Stimulated activated CD8-positive, alpha-beta memory T cell treated with anti-CD3 and anti-CD28 coated beads, Interleukin-7, amount 100 ng/mL, for 4 hours (primary cell): ENCODE data around the gene POLR3B.
"Not testable (repeated sequence)": the region's sequence is repeated elsewhere in the genome, so short reads cannot be mapped to it uniquely, and the experiment has no call there.

Source experiments
- DNase-seq, 2 donors: peaks; one replicate each; pipeline ENCODE4 v3.0.0-alpha.2; 2020; ENCODE audit warnings: low read depth in 2 of 2

Gene POLR3B

DNA sequence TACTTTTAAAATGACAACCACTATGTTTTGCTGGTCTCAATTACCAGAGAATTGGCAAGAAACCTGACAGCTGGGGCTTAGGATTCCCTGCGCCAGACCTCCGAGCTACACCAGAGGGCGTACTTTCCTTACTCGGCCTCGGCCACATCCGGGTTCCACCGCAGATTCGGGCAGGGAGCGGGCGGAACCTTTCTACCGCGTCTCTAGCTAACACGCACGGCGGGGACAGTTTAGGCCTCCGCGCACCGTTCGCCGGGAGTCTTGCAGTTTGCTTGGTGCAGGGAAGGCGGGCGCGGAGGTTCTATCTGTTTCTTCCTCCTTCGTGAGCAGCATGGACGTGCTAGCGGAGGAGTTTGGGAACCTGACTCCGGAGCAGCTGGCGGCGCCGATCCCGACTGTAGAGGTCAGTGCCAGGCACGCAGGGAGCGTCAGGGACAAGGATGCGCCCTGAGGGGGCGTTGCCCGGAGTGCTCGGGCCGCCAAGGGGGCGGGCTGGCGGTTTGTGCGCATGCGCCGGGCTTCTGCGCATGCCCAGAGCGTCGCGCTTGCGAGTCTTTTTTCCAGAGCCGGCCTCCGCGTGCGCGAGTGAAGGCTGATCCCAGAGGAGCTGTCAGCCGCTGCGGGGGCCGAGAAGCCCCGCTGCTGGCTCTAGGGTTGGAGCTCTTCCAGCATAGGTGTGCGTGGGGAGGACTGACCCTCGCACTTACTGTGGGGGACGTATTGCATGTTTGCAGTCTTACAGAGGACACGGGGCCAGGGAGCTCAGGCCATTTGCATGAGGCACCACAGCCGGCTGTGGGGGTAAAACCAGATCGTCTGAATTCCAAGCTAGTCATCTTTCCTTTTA is at the start of gene POLR3B:
POLR3B (plus strand) TSS at position 200 of the 847 bp plus-strand sequence; CDS start at position 332, 132 bp downstream.
- DNase-seq: peak; percentile 92 to 94

DNA sequence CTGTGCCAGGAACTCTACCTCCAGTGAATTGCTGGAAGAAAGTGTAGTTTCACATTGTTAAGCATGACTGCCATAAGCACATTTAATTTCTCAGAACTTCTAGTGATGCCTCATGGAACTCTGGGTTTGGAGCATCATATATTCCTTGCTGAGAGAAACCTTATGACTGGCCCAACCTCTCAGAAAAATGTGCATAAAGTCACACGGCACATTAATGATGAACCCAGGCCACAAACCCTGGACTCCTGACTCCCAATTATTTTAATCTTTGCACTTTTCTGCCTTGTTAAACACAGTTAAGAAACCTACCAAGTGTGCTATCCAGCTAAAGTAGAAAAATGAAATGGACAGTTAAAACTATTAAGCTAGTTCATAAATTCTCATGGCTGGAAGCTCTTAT is 49.4 kb upstream of the POLR3B start:
- no peak for DNase-seq

DNA sequence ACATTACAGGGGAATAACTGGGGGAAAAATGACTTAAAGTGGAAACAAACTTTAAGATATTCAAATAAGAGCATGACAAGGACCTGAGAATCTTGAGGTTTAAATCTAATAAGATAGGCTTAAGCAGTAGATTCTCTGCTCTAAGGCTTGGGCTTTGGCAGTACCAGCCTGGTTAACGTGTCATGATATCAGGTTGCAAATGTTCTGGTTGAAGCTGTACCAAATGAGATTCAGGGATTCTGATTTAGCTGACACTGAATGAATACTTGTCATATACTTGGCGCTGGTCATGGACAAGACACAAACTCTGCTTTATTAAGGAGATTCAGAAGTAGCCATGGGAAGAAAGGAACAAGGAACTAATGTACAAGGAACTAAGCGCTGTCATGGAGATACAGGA is 48.9 kb upstream of the POLR3B start:
- DNase-seq: no peak

DNA sequence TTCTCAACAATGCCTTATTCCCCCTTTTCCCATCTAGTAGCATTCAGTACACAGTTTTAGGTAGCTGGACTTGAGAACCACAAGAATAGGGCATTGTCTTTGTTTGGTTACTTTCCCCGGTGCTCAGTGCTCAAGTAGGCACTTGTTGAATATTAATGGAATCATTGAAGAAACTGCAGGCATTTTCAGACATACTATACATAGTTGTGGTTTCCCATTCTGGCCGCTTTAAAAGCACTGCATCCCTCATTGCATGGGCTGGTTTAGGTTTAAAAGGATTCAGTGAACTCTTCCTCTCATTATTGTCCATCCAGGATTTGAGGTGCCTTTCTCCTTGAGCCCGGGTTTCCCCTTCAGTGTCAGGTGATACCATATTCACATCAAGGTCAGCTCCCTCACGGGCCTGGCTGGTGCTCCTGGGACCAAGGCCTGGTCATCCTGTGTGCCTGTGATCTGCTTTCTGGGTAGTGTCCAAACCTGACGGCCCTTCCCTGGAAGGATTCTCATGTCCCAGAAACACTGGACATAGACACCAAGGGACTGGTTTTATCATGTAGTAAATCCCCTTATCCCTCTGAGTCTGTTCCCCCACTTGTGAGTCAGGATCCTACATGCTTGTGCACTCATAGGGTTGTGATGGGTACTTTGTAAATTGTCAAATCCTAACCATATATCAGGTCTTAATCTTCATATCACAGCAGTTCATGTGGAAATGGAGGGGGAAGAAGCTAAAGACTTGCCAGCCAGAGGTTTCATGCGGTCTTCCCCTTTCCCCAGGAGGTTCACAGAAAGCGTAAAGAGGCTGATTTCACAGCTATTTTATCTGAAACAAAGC is 47.7 kb upstream of the POLR3B start:
- DNase-seq: no peak

DNA sequence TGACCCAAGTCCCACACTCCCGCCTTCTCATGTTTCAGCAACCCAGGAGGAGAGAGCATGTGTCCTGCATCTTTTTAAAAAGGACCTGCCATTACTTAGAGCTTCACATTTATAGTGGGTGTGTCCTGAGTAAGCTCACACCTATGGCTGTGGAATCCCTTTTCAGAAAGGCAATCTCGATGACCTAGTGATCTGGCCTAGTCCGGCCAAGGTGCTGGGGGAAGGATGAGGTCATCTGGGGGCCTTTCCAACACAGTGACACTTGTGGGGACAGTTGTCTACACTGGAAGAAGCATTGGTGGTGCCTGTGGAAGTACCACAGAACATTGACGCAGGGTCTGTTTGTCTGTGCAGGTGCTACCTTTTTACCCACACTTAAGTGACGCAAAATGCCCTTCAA is 46.9 kb upstream of the POLR3B start:
- no peak for DNase-seq

DNA sequence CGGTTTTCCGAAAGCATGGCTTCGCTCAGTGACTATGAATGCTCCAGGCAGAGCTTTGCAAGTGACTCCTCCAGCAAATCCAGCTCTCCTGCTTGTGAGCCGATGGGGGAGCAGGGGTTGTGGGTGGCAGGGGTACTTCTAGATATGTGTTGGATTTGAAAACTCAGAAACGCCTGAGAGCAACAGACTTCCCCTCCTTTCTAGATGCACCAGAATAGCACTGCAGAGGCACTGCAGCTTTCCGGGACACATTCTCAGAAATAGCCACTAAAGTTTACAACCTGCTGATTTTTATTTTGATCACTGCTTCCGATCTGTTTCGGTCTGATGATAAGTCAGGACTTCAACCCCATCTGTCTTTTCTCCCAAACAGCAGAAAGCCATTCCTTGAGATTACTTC is 46.4 kb upstream of the POLR3B start:
- no peak for DNase-seq

DNA sequence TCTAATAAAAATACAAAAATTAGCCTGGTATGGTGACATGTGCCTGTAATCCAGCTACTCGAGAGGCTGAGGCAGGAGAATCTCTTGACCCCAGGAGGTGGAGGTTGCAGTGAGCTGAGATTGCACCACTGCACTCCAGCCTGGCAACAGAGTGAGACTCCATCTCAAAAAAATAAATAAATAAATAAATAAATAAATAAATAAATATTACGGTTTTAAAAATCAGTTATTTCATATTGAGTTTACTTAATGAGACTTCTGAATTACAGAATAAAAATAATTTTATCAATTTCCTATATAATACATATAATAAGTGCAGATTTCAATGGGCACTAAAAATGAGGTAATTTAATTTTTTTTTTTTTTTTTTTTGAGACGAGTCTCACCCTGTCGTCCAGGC is 44.1 kb upstream of the POLR3B start:
- DNase-seq: not testable (repeated sequence)

DNA sequence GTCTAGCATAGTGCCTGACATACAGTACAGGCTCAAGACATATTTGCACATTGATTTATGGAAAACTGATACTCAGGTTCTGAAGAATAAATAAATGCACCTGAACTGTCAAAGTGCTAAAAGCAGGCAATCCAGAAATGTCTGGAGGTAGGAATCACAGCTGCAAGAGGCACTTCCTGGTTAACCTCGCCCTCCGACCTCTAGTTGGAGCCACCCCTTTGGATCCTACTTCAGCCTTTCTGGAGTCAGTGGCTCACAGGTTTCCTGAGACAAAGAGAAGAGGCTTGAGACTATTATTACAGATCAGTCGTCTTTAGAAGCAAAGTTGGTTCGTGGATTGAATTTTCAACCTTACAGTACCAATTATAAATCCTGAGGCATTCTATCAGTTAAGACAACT is 42.0 kb upstream of the POLR3B start:
- DNase-seq: no peak

DNA sequence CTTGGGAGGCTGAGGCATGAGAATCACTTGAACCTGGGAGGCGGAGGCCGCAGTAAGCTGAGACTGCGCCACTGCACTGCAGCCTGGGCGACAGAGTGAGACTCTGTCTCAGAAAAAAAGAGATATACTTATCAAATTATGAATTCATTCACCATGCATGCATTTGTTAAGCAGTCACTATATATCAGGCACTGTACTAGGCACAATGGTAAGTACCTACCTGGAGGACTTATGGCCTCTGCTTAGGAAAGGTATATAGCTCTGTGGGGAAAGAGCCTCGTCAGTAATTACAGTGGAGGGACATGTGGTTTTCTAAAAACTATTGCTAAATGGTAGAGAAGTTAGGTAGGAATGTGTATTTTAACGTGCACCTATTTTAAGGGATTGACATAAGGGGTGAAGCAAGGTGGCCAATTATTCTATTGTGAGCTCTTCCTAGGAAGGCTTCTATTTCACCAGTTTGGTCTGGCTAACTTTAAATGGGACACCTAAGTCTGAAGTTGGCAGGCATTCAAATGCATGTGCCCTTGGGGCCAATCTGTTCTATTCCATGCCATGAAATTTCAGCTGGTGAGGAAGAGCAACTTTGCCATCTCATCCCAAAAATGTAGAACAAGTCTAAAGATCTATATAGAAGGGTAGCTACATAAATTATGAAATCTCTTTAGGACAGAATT is 40.0 kb upstream of the POLR3B start:
- DNase-seq: no peak

DNA sequence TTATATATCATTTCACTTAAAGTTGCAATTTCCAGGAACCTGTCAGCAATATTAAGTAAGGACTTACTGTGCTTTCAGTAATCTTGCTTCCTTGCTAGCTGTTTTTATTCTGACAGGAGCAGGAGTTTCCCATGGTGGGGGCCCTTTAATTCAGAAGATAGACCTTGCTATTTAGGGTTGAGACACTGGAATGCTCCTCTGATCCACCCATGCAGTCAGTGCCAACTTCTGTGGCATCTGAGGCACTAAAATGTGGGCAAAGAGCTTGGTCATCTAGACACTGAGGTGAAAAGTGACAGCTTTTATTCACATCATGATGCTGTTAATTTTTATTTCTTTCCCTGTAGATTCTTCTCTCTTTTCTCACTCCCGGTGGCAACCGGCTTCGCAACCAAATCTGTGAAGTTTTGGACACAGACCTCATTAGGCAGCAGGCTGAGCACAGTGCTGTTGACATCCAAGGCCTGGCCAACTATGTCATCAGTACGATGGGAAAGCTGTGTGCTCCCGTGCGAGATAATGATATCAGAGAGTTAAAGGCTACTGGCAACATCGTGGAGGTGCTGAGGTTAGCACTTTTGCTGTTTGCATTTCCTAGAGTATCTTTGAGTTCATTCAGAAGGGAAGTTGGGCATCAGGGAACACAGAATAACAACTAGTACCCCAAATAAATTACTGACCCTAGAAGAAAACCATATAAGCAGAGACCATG is 36.3 kb upstream of the POLR3B start:
- no peak for DNase-seq

DNA sequence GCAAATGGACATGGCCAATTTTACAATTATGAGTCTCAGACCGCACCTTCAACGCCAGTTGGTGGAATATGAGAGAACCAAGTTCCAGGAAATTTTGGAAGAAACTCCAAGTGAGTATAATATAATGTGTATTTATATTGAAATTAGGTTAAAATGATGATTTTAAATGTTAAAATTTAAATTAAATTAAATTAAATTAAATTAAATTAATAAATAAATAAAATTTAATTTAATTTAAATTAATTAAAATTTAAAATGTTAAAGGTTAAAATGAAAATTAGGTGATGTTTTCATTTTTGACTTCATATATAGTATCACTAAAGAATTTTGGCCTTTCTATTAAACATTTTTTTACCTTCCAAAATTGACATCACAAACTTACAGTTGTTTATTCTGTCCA is 34.0 kb upstream of the POLR3B start:
- DNase-seq: no peak

DNA sequence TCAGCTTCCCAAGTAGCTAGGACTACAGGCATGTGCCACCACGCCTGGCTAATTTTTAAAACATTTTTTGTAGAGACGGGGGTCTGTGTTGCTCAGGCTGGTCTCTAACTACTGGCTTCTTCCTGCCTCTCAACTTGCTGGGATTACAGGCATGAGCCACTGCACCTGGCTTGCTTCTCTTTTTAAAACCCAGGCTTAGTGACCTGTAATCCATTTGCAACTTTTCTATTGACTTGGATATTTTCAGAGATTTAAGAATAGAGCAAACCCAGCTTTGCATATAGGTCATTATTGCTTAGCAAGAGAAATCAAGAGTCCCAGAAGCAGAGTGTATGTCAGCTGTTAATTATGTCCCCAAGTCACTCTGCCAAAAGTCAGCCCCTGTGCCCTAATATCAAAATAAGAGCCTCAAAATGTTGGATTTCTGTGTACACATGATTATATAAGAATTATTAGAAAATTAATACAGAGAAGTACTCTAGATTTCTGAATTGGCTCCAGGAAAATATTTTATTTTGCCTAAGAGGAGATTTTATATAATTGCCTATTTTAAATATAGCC is 30.2 kb upstream of the POLR3B start:
- DNase-seq: no peak

DNA sequence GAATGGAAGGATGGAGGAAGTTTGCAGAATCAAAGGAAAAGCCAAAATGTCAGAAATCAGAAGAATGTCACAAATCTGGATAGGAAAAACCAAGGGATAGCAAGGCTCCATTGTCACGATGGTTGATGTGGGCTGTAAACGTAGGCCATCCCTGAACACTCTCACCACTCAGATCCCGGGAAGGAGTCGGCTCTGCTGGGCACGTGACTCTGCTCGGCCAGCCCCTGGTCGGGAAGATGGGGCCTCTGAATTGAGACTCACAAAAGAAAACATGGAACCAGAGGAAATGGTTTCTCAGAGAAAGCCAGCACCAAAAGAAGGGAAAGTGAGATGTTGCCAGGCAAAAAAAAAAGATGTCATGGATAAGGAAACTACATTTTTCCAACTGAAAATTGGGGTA is 28.8 kb upstream of the POLR3B start:
- DNase-seq: no peak

DNA sequence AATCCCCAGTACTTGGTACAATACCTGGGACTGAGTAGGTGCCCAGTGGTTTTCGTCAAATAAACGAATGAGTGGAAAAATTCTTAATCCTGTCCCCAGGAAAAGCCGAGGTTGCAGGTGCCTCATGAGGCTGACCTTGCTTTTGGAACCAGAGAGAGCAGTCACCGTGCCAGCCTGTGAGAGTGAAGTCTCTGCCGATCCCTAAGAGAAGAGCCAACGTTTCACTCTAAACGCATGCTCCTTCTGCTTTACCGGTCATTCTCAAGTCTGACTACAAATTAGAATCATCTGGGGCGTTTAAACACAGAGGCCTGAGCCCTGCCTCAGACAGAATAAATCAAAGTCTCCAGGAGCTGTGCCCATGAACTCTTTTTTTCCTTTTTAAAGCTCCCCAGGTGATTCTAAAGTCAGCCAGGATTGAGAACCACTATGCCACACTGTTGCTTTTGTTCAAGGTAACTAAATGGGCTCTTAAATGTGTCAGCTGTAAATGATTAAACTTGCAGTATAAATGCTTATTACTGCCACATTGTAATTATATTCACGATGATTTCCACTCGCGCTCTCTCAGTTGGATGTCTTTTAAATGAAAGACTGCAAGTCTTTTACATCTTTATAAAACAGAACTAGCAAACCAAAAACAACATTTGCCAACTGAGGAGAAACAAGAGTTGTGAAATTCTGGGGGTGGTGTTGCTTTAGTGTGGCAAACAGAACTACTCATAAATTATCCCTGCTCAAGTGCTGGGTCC is 28.1 kb upstream of the POLR3B start:
- DNase-seq: no peak

DNA sequence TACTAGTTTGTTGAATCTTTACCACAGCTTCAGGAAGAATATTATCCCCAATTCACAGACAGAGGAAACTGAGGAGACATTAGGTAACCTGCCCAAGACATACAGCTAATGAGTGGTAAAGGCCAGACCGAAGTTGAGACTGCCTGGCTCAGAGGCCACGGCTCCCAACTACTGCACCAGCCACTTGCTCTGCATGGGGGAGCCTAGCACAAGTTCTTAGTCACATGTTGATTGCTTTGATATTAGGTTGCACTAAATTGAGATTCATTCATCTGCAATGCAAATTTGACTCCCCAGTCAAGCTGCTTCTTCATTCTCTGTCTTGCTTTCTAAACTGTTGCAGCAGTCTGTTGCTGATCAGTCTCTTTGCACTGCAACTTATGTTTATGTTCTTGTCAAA is 25.9 kb upstream of the POLR3B start:
- no peak for DNase-seq

DNA sequence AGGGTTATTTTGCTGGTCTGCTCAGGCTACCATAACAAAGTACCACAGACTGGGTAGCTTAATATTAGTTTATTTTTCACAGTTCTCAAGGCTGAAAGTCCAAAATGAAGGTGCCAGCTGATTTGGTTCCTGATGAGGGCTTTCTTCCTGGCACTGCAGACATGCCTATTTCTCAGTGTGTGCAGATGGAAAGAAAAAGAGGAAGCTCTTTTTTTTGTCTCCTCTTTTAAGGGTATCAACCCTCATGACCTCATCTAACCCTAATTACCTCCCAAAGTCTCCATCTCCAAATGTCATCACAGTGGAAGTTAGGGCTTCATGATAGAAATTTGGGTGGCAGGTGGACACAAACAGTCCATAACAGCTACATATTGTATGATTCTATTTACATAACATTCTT is 25.0 kb upstream of the POLR3B start:
- DNase-seq: no peak

DNA sequence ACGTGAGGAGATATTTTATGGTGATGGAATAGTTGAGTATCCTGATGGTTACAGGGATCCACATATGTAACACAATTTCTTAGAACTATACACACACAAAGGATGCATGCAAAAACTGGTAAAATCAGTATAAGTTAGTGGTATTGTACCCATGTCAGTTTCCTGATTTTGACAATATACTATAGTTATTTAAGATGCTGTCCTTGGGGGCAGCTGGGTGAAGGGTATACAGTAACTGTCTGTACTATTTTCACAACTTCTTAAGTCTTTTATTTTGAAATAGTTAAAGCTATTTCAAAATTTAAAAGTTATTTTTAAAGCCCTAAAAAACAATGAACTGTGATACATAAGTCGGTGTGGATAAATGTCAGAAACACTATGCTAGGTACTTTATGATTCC is 24.5 kb upstream of the POLR3B start:
- no peak for DNase-seq

DNA sequence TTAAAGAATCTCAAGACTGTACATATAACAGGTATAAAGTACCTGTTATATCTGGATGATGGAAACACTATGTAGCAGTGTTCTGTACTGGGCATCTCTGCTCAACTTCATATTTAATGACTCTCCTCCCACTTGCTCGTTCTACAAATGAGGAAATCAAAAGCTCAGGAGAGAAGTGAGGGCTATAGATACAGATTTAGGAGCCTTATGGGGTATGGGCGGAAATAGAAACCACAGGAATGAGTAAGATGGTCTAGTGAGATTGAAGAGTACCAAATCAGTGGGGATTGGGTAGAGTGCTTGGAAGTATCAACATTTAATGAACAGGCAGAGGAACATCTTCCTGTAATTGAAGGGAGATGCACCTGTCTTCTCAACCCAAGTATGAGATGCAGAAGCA is 23.8 kb upstream of the POLR3B start:
- no peak for DNase-seq

DNA sequence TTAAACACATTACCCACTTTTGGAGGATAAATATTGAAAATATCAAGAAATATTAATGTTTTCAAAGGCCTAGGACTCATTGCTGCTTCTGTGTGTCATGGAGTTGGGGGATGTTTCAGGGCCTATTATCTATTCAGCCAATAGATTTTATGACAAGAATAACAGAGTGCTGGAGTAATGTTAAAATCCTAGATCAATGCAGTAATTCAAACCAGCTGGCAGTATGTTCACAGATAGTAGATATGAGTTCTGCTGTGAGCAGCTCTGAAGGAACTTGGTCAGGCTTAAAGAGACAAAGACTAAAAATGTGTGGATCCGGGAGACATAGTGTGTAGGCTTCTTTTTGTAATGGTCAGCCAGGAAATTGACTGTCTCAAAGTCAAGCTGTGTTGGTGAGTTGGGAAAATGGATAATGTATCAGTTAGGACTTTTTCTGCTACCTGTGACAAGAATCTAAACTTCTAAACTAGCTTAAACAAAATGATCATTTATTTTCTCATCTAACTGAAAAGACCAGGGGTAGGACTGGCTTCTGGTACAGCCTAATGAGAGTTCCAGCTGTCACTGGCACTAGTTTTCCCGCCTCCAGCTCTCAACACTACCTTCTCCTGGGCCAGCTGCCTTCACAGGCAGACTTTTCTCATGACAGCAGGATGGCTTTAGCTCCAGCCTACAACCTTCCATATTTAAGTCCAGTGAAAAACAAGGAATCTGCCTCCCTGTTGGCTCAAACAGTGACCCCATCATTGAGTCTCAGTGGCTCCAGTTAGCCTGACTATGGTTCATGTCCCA is 16.3 kb upstream of the POLR3B start:
- no peak for DNase-seq
